Measurements from ENCODE around the gene USP21.
"Not testable (repeated sequence)": the region's sequence is repeated elsewhere in the genome, so short reads cannot be mapped to it uniquely, and the experiment has no call there.

USP21 gene, protein sequence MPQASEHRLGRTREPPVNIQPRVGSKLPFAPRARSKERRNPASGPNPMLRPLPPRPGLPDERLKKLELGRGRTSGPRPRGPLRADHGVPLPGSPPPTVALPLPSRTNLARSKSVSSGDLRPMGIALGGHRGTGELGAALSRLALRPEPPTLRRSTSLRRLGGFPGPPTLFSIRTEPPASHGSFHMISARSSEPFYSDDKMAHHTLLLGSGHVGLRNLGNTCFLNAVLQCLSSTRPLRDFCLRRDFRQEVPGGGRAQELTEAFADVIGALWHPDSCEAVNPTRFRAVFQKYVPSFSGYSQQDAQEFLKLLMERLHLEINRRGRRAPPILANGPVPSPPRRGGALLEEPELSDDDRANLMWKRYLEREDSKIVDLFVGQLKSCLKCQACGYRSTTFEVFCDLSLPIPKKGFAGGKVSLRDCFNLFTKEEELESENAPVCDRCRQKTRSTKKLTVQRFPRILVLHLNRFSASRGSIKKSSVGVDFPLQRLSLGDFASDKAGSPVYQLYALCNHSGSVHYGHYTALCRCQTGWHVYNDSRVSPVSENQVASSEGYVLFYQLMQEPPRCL

DNA sequence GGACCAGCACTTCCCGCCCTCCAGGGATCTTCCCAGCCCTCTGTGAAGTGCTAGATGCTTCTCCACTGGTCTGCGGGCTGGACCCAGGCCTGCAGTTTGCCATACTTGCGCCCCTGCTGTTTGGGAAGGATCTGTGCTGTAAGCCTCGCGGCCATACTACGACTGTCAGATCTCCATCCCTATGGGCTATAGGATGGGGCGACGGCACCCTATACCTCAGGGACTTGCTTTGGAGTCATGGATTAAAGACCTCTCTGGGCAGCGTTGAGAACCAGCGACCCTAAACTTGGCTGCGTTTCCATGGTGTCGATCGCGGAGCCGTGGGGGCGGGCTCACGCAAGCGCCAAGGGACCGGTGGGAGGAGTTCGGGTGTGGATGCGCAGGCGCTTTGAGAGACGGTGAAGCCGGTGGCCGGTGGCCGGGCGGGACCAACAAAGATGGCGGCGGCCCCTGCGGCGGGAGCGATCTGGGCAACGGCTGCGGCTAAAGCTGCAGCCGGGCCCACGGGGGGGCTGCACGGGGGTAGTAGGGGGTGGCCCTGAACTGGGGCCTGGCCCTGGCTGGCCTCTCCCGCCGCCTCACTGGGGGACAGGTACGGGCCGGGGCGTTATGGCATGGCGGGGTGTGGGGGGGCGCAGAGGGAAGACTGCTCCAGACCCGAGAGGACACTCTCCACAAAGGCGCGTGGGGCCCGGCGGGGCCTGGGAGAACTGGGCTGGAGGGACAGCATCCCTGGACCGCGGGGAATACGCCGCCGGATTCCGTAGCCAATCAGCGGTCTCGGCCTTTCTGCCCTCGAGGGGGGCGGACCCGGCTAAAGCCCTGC lies at the start of gene USP21:
TSS of gene USP21 (plus strand) at position 414 of the 826 bp plus-strand sequence. CDS start 1,141 bp downstream, outside the sequence.
- TF ChIP-seq, protein P1, sequence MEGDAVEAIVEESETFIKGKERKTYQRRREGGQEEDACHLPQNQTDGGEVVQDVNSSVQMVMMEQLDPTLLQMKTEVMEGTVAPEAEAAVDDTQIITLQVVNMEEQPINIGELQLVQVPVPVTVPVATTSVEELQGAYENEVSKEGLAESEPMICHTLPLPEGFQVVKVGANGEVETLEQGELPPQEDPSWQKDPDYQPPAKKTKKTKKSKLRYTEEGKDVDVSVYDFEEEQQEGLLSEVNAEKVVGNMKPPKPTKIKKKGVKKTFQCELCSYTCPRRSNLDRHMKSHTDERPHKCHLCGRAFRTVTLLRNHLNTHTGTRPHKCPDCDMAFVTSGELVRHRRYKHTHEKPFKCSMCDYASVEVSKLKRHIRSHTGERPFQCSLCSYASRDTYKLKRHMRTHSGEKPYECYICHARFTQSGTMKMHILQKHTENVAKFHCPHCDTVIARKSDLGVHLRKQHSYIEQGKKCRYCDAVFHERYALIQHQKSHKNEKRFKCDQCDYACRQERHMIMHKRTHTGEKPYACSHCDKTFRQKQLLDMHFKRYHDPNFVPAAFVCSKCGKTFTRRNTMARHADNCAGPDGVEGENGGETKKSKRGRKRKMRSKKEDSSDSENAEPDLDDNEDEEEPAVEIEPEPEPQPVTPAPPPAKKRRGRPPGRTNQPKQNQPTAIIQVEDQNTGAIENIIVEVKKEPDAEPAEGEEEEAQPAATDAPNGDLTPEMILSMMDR (IDR thresholded peaks at IDR 0.05; ENCODE audit: insufficient read depth, missing control alignments), result no peak
- peak; percentile 100 for DNase-seq (ENCODE audit: insufficient read length, low spot score)
- FAIRE-seq, result no peak

DNA sequence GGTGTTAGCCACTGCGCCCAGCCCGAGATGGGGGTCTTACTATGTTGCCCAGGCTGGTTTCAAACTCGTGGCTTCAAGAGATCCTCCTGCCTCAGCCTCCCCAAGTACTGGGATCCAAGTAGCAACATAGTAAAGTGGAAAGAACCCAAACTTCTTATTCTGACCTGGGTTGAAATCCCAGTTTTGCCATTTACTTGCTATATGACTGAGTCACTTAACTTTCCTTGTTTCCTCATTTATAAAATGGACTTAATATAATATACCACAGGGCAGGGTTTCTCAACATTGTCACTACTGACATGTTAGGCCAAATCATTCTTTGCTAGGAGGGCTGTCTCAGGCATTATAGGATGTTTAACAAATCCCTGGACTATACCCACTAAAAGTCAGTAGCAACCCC lies 48.2 kb upstream of the USP21 start:
- DNase-seq (ENCODE audit: insufficient read length, low spot score) (no peak), FAIRE-seq (no peak)
- TF ChIP-seq, protein P1 (IDR thresholded peaks at IDR 0.05; ENCODE audit: insufficient read depth, missing control alignments), result no peak

DNA sequence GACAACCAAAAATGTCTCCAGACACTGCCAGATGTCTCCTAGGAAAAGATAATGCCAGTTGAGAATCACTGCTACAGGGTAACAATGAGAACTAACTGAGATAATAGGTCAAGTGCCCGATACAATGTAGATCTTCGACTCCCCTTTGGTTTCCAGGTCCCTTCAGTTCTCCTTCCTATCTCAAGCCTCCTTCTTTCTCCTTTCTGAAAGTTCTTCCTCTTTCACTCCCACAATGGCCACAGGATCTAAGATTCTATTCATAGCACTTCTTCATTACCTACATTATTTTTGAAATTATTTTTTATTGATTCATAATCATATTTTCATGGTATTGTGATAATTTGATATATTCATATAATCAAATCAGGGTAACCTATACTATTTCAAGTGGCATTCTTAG lies 47.8 kb upstream of the USP21 start:
- no peak for FAIRE-seq
- TF ChIP-seq, protein P1 (IDR thresholded peaks at IDR 0.05; ENCODE audit: insufficient read depth, missing control alignments), result no peak
- DNase-seq (ENCODE audit: insufficient read length, low spot score), result no peak

- TF ChIP-seq, protein P1 (IDR thresholded peaks at IDR 0.05; ENCODE audit: insufficient read depth, missing control alignments), result no peak
- DNase-seq (ENCODE audit: insufficient read length, low spot score), result no peak
- FAIRE-seq, result no peak
Measured at GRCh38 chr1:161113915-161114314, 45.4 kb upstream of the USP21 start.

GRCh38 chr1:161114556-161114955 lies 44.7 kb upstream of the USP21 start:
- no peak for FAIRE-seq
- DNase-seq (ENCODE audit: insufficient read length, low spot score), result no peak
- TF ChIP-seq, protein P1 (IDR thresholded peaks at IDR 0.05; ENCODE audit: insufficient read depth, missing control alignments), result no peak

GRCh38 chr1:161115132-161115711 lies 44.1 kb upstream of the USP21 start:
- FAIRE-seq (no peak), DNase-seq (ENCODE audit: insufficient read length, low spot score) (no peak)
- TF ChIP-seq, protein P1 (IDR thresholded peaks at IDR 0.05; ENCODE audit: insufficient read depth, missing control alignments), result no peak

- FAIRE-seq; DNase-seq (ENCODE audit: insufficient read length, low spot score): not testable (repeated sequence)
Measured at GRCh38 chr1:161115961-161116360, 43.3 kb upstream of the USP21 start.
